NOMO-1 treated with dmso at 0.1 percent for 144 hours (cell line): Measurements from ENCODE around the gene APBB3.

Source experiments
- DNase-seq: peaks from one replicate; lab custom pipeline; 2025; ENCODE audit not compliant: unreplicated experiment; lab: John Stamatoyannopoulos, UW

Gene APBB3

DNA sequence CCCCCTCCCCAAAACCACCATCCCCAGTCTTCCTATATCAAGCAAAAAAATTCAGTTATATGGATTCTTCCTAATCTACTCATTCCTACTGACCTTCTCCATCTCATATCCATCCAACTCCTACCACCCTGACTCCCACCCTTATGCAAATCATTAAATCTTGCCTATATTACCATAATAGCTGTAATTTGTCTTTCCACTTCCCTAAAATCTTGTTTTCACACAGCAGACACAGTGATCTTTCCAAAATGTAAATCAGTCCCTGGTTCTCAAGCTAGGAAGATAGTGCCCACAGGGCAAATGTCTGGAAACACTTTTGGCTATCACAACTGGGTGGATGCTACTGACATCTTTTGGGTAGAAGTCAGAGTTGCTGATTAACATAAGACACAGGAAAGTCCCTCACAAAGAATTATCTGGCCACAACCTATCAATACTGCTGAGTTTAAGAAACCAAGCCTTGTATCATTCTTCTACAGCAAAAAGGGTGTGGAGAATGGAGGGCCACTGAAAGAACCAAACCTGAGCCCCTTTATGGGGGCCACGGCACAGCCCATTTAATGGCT, 8.6 kb downstream of the APBB3 start:
- peak; percentile 33 for DNase-seq

DNA sequence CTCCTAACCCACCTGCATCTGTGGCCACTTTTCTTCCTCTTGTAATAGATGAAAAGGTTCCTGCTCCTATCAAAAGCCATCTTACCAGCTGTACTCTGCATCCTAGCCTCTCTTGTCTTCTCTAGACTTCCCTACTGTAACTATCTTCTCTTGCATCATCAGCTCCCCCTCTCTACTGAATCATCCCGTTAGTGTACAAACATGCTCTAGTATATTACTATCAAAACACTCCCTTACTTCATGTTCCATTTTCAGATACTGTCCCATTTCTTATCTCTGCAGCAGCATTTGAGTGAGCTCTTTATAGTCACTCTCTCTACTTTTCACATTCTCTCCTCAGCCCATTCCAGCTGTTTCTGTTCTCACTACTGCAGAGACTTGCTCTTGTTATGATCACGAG, 9.9 kb downstream of the APBB3 start:
- DNase-seq = no peak

DNA sequence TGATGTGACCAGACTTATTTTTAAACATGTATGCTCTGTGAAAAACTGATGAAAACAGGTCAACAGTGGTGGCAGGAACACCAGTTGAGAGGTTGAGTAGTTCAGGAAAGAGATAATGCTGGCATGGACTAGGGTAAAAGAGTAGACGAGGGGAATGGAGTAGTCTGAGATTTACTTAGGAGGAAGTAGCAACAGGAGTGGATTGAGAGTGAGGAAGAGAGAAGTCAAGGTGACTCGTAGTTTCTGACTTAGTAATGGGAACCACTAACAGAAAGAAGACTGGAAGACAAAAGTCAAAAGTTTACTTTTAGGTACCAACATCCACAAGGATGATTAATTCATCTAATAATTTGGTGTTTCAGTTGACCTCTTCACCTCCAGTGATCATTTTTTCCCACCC, 10.7 kb downstream of the APBB3 start:
- DNase-seq = no peak

DNA sequence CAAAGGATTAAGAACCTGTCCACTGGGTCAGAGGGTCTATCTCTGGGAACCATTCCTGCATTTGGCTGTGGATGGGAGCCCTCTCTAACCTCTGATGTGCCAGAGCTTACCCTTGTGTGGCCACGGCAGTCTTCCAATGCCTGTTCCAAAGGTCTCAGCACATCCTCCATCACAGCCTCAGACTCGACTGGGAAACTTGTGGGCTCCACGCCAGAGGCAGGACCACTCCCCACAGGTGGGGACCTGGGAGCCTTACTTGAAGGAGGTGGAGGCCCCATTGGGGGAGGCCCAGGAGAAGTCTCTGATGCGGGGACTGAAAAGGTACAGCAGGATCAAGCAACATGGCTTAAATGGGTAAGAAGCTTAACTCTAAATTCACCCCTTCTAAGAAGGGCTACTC, 12.5 kb downstream of the APBB3 start:
- no peak for DNase-seq

DNA sequence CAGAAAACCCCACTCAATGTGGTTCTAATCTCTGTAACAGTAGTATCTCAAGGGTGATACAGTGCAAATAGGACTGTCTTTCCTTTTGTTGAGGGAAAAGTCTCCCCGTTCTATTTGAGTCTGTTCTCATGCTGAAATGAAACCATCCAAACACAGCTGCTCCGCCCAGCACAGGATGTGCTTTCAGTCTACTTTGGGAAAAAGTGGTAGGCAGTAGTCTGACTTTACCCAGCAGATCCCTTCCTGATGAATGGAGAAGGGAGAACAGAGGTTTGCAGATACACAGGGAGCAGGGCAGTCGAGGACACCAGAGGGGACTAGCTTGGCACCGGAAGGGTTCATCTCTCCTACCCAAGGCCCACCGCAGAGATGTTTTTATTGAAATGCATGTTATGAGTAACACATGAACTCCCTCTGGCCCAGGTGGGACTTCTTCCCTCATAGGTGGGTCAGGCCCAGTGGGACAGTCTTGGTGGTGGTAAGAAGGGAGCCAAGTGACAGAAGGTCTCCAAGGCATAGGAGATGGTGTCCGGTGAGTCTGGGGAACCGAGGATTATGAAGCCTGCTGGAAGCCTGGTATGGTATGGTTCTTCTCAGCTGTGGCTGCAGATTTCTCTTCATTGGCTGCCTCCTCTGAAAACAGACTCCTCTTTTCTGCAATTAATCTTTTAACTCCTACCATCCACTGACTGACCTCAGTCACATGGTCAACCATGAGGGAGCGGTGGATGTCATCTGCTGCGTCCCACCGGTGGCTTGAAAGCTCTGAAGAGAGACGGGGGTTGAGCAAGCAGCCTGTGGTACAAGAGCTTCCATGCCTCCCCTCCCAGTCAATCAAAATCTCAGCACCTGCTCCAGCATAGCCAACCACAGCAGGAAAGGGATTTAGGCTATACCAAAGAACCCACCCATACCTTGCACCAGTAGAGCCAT, 14.0 kb downstream of the APBB3 start:
- DNase-seq = no peak

DNA sequence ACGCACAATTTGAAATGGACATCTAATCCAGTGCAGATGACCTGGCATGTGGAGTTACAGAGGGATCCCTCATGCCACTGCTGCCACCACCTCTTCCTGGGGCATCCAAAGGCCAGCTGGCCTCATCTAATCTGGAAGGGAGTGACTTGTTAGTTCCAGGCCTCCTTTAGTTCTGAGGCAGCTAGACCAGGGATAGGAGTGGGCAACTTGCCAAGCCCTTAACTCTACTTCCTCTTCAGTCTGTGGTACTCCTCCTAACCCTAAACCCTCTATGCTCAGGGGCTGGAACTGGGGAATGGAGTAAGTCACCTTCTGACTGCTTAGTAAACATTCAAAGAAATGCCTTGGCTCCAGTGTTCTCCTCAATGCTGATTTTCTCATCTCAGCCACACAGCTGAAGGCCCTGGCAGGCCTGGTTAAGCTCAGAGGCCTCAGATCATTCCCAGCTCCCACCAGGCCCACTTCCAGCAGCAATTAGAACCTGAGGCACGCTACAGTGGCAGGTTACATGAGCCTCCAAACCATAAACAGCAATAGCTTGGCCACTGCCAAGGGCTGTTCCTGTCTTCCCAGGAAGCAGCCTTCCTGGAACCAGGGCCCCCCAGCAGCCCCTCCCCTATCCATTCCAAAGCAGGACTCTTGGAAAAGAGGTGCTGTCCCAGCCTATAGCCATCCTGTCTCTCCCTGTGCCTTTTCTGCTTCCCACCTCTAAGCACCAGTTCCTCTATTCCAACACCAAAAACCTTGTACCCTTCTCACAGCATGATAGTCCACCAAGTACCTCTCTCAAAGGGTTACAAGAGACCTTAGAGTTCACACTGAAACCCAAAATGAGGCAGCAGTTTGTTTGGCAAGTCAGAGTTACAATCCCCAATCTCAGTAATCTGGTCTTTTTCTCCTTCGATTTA, 14.9 kb downstream of the APBB3 start:
- peak; percentile 67 for DNase-seq

DNA sequence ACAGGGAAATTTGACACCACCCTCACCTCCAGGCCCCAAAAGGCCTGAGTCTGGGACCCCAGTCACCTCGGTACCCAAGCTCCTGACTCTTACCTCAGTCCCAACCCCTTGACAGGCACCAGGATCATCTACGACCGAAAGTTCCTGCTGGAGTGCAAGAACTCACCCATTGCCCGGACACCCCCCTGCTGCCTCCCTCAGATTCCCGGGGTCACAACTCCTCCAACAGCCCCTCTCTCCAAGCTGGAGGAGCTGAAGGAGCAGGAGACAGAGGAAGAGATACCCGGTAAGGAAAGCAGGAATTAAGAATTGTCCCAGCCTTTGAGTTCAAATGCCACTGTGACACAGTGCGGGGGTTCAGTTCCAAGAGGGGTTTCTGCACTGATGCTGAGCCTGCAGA, 15.6 kb downstream of the APBB3 start:
- DNase-seq = no peak

DNA sequence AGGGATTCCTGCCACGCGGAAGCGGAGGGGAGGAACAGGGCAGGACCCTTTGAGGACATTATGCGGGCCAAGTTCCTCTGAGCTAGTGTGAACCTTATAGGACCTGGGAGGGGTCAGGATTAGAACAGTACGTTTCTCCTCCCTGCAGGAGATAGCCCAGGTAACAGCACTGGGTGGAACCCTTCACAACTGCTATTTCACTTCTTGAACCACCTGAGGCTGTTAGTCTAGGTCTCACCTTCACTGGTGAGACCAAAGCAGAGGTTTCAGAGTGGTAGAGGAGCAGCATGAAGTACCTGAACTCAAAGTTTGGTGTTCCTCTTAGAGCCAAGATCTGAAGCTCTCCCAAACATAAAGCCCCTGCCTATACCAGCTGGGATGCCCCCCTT, 16.1 kb downstream of the APBB3 start:
- DNase-seq = no peak

DNA sequence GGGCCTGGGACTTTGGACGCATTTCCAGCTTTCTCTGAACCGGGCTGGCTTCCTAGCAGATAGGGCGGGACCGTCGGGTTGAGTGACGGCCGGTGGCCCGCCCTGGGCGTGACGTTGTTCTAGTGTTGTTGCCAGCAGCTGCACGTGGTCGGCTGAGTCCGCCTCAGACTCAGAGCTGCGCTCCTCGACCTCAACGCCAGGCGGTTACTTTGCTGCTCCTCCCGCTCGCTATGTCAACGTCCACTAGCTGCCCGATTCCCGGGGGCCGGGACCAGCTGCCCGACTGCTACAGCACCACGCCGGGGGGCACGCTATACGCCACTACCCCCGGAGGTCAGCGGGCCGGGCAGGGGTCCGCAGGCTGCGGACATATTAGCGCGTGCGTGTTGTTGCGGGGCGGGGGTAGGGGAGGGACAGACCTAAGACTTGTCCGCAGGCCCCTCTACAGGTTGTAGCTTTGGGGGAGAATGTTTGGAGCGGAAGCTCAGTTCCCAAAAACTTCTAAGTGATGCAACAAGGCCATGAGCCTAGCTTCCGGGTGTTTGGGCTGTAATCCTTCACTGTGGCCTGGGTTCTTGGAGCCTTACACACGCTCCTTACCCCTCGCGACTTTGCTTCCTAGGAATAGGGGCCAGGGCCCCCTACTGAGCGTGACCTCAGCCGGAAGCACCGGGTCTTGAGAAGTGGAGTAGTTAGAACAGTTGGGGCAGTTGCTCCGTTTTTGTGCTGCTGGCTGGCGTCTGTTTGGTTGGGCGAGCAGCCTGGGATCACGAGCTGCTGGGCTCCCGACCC, 16.7 kb downstream of the APBB3 start, which contains the start of gene EIF4EBP3:
EIF4EBP3 (plus strand) TSS at position 155 of the 792 bp plus-strand sequence; CDS start at position 231, 76 bp downstream.
- peak; percentile 82 for DNase-seq

DNA sequence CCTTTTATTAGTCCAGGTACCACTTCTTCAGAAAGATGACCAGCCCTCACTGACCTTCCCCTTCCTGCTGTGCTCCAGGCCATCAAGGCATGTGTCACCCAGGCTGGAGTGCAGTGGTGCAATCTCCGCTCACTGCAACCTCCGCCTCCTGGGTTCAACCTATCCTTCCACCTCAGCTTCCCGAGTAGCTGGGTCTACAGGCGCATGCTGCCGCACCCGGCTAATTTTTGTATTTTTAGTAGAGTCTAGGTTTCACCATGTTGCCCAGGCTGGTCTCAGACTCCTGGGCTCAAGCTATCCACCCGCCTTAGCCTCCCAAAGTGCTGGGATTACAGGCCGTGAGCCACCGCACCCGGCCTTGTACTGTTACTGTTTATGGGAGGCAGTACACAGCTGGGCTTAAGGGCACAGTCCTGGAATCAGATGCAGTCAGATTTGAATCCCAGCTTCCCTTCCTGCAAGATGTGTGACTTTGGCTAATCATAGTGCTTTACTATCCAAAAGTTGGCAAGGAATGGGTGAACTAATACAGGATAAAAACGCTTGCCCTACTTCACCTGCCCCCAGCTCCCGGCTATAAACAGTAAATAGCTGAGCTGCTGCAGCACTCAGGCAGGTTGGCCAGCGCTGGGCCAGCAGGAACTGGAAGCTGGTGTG, 17.4 kb downstream of the APBB3 start:
- DNase-seq = no peak

DNA sequence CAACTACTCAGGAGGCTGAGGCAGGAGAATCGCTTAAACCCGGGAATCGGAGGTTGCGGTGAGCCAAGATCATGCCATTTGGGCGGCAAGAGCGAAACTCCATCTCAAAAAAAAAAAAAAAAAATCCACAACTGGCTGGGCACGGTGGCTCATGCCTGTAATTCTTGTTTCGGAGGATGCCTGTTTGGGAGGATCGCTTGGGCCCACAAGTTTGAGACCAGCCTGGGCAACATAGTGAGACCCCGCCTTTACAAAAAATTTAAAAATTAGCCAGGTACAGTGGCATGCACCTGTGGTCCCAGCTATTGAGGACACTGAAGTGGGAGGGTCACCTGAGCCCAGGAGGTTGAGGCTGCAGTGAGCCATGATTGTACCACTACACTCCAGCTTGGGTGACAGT, 18.8 kb downstream of the APBB3 start:
- no peak for DNase-seq

DNA sequence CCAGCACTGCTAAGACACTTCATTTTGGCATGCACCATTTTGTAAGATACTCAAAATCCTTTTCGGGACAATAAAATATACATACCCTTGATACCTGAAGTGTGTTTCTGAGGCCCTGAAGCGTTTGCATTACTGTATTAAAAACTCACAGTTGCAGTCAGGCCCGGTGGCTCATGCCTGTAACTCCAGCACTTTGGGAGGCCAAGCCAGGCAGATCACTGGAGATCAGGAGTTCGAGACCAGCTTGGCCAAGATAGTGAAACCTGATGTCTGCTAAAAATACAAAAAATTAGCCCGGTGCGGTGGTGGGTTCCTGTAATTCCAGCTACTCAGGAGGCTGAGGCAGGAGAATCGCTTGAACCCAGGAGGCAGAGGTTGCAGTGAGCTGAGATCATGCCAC, 19.4 kb downstream of the APBB3 start:
- no peak for DNase-seq

DNA sequence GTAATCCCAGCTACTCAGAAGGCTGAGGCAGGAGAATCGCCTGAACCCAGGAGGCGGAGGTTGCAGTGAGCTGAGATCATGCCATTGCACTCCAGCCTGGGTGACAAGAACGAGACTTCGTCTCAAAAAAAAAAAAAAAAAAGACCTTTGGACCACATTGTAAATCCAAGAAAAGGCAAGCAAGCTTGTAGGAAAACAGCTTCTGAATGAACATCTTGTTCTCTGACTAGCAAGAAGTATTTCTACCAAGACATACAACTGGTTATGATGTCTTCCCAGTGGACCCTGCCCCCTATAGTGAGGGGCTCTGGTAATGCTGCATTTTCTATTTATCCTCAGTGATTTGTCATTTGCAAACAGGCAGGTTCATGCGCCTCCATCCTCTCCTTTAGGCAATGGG, 21.4 kb downstream of the APBB3 start:
- no peak for DNase-seq

DNA sequence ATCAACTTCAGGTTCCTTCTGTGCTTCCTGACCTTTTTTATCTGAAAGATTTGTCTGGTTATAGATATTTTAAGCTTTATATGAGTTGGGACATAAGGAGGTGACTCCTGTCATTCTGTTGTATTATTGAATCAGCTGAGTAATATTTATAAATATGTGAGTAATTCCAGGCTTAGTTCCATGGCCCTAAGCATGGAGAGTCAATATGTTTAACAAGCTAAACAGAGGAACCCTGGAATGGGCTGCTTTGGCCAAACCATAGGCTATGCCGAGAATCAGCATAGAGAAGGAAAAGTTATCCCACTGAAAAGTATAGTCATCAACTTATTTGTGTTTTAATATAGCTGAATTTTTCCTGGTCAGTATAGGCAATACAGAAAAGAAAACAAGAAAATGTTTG, 24.2 kb downstream of the APBB3 start:
- no peak for DNase-seq

DNA sequence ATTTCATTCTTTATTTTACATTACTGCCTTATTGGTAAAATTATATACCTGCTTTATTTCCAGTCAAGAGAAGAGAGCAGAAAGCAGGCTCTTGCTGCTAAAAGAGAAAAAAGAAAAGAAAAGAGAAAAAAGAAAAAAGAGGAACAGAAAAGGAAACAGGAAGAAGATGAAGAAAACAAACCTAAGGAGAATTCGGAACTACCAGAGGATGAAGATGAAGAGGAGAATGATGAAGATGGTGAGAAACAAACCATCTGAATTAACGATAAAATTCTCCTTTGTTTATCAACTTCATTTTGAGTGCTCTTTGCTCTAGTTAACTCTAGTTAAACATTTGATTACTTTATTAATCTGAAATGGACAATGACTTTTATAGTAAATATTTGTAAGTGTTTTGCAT, 40.4 kb downstream of the APBB3 start:
- no peak for DNase-seq

DNA sequence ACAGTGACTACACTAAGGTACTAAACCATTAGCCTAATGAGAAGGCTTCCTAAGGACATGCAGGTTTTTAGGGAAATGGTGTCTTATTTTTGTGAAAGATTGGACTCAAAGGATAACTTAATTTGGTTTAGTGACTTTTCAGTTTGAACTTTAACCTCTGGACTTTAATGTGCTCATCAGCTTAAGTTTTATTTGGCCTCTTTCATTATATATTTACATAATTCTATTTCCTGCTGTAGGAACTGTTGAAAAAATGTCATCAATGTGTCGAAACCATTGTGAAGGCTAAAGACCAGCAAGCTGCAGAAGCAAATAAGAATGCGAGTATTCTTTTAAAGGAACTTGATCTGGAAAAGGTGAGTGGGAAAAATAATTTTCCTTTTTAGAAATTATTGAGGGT, 51.3 kb downstream of the APBB3 start:
- DNase-seq = no peak

DNA sequence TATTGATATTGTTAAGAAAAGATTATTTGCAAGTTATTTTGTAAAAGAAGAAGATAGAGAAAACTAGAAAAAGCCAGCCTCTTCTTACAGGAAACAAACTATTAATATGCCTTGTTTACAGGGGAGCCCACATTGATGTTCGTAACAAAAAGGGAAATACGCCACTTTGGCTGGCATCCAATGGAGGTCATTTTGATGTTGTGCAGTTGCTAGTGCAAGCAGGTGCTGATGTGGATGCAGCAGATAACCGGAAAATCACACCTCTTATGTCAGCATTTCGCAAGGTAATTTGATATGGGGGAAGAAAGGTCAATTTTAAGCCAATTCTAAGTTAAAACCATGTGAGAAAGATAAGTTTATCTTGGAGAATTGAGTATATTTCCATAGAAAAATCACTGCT, 54.5 kb downstream of the APBB3 start:
- DNase-seq = no peak
